HG03159 (cell line): ENCODE measurements around the gene SELENOO.
"Not testable (repeated sequence)": the region's sequence is repeated elsewhere in the genome, so short reads cannot be mapped to it uniquely, and the experiment has no call there.

Experiments
- ATAC-seq: cut with Tn5 transposase; IDR thresholded peaks from one replicate; pipeline ENCODE4 v1.9.1; 2021; ENCODE audit warnings: mild to moderate bottlenecking, moderate library complexity; ENCODE audit not compliant: unreplicated experiment

Gene SELENOO

GRCh38 chr22:50198624-50199017, 2.2 kb upstream of the SELENOO start:
- no peak for ATAC-seq

GRCh38 chr22:50199251-50199721, 1.5 kb upstream of the SELENOO start:
- ATAC-seq: no peak

GRCh38 chr22:50199829-50200460, 866 bp upstream of the SELENOO start:
- no peak for ATAC-seq

DNA sequence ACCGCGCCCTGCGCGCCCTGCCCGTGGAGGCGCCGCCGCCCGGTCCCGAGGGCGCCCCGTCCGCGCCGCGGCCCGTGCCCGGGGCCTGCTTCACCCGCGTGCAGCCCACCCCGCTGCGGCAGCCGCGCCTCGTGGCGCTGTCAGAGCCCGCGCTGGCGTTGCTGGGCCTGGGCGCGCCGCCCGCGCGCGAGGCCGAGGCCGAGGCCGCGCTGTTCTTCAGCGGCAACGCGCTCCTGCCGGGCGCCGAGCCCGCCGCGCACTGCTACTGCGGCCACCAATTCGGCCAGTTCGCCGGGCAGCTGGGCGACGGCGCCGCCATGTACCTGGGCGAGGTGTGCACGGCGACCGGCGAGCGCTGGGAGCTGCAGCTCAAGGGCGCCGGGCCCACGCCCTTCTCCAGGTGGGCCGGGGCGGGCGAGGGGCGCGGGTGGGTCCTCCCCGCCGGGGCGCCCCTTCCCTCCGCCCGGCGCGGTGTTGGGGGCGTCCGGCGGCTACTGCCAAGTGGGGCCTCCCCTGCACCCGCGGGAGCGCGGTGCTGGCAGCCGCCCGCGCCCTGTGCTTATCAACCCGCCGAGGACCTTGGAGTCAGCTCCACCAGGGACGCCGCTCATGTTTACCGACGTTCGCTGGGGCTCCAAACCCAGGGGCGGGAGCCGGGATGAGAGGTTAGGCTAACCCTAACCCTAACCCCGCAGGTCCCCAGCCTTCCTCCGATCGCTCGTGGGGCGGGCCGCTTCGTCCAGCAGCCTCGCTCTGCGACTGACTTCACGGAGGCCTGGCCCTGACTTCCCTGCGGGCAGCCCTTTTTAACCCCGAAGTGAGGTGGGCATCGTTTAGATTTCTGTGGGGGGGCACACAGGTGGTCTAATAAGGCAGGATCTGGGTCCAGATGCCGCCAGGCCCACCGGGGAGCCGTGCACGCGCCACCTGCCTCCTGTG, 649 bp downstream of the SELENOO start:
- peak; percentile 16 for ATAC-seq

DNA sequence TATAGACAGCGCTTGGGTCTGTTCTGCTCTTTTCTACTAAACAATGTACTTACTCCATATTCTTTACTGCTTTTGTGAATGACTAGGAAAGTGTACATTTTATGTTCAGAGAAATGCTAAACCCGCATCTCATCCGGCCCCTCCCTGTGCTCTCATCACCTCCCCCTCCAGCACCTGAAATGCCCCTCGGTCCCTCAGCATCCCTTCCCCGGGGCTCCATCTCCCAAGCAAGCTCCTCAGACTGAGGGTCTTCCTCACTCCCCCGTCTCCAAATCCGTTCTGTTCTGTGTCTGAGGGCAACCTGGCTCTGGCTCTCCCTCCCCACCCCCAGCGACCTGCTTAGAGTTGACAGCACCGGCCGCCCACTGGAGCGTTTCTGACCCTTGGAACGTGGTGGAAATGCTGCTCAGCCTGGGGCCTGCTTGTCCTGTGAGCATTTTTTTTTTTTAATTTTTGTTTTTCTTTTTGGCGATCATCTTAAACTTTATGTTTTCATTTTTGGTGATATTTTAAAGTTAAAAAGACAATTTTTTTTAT, 1.4 kb downstream of the SELENOO start:
- no peak for ATAC-seq

GRCh38 chr22:50203288-50203687, 2.5 kb downstream of the SELENOO start:
- no peak for ATAC-seq

DNA sequence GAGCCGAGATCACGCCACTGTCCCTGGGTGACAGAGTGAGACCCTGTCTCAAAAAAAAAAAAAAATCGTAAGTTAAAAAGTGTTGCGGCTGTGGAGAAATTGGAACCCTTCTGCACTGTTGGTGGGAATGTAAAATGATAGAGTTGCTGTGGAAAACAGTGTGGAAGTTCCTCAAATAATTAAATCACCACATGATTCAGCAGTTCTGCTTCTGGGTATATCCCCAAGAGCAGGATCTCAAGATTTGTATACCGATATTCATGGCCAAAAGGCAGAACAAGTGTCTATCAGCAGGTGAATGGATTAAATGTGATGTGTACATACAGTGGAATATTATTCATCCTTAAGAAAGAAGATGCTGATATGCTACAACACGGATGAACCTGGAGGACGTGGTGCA, 3.8 kb downstream of the SELENOO start:
- ATAC-seq: no peak

DNA sequence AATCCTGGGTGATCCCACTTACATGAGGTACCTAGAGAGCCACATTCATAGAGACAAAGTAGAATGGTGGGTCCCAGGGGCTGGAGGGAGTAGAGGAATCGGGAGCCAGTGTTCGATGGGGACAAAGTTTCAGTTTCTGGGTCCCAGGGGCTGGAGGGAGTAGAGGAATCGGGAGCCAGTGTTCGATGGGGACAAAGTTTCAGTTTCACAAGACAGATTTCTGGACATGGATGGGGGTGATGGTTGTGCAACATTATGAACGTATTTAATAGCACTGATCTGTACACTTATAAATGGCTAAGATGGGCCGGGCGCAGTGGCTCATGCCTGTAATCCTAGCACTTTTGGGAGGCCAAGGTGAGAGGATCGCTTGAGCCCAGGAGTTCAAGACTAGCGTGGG, 4.2 kb downstream of the SELENOO start:
- ATAC-seq: not testable (repeated sequence)

GRCh38 chr22:50205781-50206569, 5.2 kb downstream of the SELENOO start:
- no peak for ATAC-seq

- no peak for ATAC-seq
These were observed 5.8 kb downstream of the SELENOO start for GRCh38 chr22:50206599-50206998.

GRCh38 chr22:50207383-50208140, 6.8 kb downstream of the SELENOO start:
- no peak for ATAC-seq

- ATAC-seq: no peak
These were observed 7.7 kb downstream of the SELENOO start for GRCh38 chr22:50208430-50208938.

GRCh38 chr22:50208939-50209892, 8.4 kb downstream of the SELENOO start:
- ATAC-seq: no peak

DNA sequence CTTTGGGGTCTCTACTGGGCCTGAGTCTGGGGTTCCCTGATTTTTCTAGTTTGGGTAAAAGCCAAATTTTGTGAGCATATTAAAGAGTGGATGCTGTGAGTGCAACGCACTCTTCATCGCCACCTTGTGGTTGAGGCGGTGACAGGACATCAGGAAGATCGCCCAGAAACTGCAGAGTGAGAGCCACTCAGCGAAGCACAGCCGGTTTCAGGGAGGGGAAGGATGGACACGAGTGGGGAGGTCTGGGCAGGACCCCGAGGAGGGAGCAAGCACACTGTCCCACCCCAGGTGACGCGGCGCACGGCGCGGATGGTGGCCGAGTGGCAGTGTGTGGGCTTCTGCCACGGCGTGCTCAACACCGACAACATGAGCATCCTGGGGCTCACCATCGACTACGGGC, 9.1 kb downstream of the SELENOO start:
- no peak for ATAC-seq

GRCh38 chr22:50210378-50211139, 9.7 kb downstream of the SELENOO start:
- no peak for ATAC-seq

- ATAC-seq: no peak
These were observed 10.3 kb downstream of the SELENOO start for GRCh38 chr22:50211147-50211546.

- ATAC-seq: no peak
These were observed 12.5 kb downstream of the SELENOO start for GRCh38 chr22:50213263-50213662.
